Esophagus squamous epithelium (tissue), 5 donors: ENCODE measurements around the gene PCOLCE2. TPM values are rescaled to one million over a fixed set of nuclear protein-coding genes. Genes with fewer than 3 reads are reported as not detected.

Experiments used
- DNase-seq: peaks from one replicate; lab custom pipeline; 2025; lab: John Stamatoyannopoulos, UW
- H3K27ac ChIP-seq, 4 donors: fragments of 200-600 bp; sonication (generic); one replicate each; pipeline ENCODE4 v1.5.1; 2016 to 2019; ENCODE audit warnings: mild to moderate bottlenecking in 1 of 4
- H3K27me3 ChIP-seq, 4 donors: fragments of 200-600 bp; sonication (generic); 1 replicate in 3 of 4; 2 replicates in 1 of 4; pipeline versions ENCODE4 v1.5.1 to v1.6.0; 2017 to 2021; ENCODE audit warnings: antibody characterized with exemption in 1 of 4
- H3K36me3 ChIP-seq, 3 donors: fragments of 200-600 bp; sonication (generic); one replicate each; pipeline ENCODE4 v1.5.1; 2016 to 2019
- H3K4me1 ChIP-seq, 3 donors: fragments of 200-600 bp; sonication (generic); one replicate each; pipeline ENCODE4 v1.5.1; 2017 to 2019
- H3K4me3 ChIP-seq, 4 donors: fragments of 200-600 bp; sonication (generic); 1 replicate in 3 of 4; 2 replicates in 1 of 4; pipeline ENCODE4 v1.5.1; 2016 to 2019; ENCODE audit warnings: mild to moderate bottlenecking in 2 of 4, moderate library complexity in 1 of 4
- H3K9me3 ChIP-seq, 3 donors: fragments of 200-600 bp; sonication (generic); one replicate each; pipeline ENCODE4 v1.5.1; 2016 to 2019
- CTCF ChIP-seq, 6 experiments: fragments of 450-650 bp in 4 of 6; fragments of 200-600 bp in 2 of 6; sonication (generic) in 2 of 6; IDR thresholded peaks; one replicate each; pipeline ENCODE4 v1.5.1; 2016 to 2019; ENCODE audit warnings: antibody characterized with exemption in 6 of 6, mild to moderate bottlenecking in 4 of 6, moderate library complexity in 4 of 6
- POLR2A ChIP-seq, 4 donors: fragments of 450-650 bp; IDR thresholded peaks; one replicate each; pipeline ENCODE4 v1.6.1; 2017; ENCODE audit warnings: antibody characterized with exemption in 4 of 4, mild to moderate bottlenecking in 4 of 4, moderate library complexity in 3 of 4
- WGBS, 2 donors: methylation state at CpG; one replicate each; pipeline ENCODE4 v1.1.5; 2018; 5-methylcytosine and 5-hydroxymethylcytosine counted together
- intact Hi-C: fragments of 100-400 bp; cut with DNase I; formaldehyde crosslinking; loops from one replicate; pipeline ENCODE4 v1.15.0; 2022
- total RNA-seq, 4 donors: library from RNA; depleted of rRNA; stranded (reverse); fragments of >200 nt; gene quantifications; one replicate each; pipeline ENCODE4 v1.1.0, GENCODE V29; 2016
- donor health status: DM: yes; HTN: yes; CAD: no.

Gene PCOLCE2, protein sequence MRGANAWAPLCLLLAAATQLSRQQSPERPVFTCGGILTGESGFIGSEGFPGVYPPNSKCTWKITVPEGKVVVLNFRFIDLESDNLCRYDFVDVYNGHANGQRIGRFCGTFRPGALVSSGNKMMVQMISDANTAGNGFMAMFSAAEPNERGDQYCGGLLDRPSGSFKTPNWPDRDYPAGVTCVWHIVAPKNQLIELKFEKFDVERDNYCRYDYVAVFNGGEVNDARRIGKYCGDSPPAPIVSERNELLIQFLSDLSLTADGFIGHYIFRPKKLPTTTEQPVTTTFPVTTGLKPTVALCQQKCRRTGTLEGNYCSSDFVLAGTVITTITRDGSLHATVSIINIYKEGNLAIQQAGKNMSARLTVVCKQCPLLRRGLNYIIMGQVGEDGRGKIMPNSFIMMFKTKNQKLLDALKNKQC
- total RNA-seq = 10 to 100 TPM in 2 of 4 donors, 1 to 10 TPM in 1, under 1 TPM in 1; 0.38 to 19.1 (median 6.4) TPM

- Histone ChIP-seq H3K9me3 (no peaks in the 10 kb centered on the region), H3K4me3 (peak within 1 kb of the TSS; percentile 36 to 68 (median 55)), H3K36me3 (no peaks in the 10 kb centered on the region), H3K27ac (peak within 1 kb of the TSS in 3 of 4 donors; percentile 27 to 34 (median 32)), H3K4me1 (peaks cover 5 to 24% (median 10%) of the 10 kb centered on the region in 3 donors), H3K27me3 (peaks cover 0 to 55% (median 0%) of the 10 kb centered on the region in 4 donors)
- WGBS, 2 donors = 0 to 4% methylated on average over 9 to 25 of the region's 74 CpGs
- intact Hi-C loops = no loop called here
- DNase-seq = no peak
- TF ChIP-seq POLR2A (IDR thresholded peaks at IDR 0.05) (no peak), CTCF (IDR thresholded peaks at IDR 0.05) (no peak)
Measured at GRCh38 chr3:142888481-142889211, at the start of gene PCOLCE2. TSS of gene PCOLCE2 (minus strand) at chr3:142889083. CDS start at chr3:142888896, 187 bp downstream.

DNA sequence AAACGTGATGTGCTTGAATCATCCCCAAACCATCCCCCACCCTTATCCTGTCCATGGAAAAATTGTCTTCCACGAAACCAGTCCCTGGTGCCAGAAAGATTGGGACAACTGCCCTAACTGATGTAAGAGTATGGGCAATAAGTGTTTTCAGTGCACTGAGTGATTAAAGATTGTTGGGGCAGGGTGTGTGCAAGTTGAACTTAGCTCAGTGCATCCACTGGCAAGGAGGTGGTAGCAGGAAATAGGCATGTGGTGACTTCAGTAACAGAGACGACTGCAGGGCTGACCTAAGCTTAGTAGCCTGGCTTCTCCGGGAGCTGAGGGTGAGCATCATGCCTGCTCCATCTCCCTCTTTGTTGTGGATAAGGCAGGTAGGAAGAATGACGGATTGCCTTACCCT is 47.1 kb upstream of the PCOLCE2 start:
- Histone ChIP-seq H3K27me3 (peaks cover 0 to 18% (median 0%) of the 10 kb centered on the region in 4 donors), H3K4me1 (no peaks in the 10 kb centered on the region), H3K9me3 (no peaks in the 10 kb centered on the region), H3K36me3 (no peaks in the 10 kb centered on the region), H3K4me3 (no peak overlapping the region), H3K27ac (no peak overlapping the region)
- no peak for DNase-seq
- WGBS, 2 donors = 52 to 59% methylated on average over 5 of the region's 5 CpGs
- TF ChIP-seq CTCF (IDR thresholded peaks at IDR 0.05) = no peak
- intact Hi-C loops = no loop called here

- H3K4me3 ChIP-seq = no peak overlapping the region
- DNase-seq = no peak
- peaks cover 0 to 18% (median 0%) of the 10 kb centered on the region in 4 donors for H3K27me3 ChIP-seq
- no peak overlapping the region for H3K27ac ChIP-seq
- intact Hi-C loops = no loop called here
- H3K9me3 ChIP-seq = no peaks in the 10 kb centered on the region
- TF ChIP-seq CTCF (IDR thresholded peaks at IDR 0.05) (no peak), POLR2A (IDR thresholded peaks at IDR 0.05) (no peak)
- H3K36me3 ChIP-seq = no peaks in the 10 kb centered on the region
- no peaks in the 10 kb centered on the region for H3K4me1 ChIP-seq
- 77 to 100% methylated on average over 3 of the region's 3 CpGs for WGBS, 2 donors
Measured at GRCh38 chr3:142934887-142935269, 46.0 kb upstream of the PCOLCE2 start.

DNA sequence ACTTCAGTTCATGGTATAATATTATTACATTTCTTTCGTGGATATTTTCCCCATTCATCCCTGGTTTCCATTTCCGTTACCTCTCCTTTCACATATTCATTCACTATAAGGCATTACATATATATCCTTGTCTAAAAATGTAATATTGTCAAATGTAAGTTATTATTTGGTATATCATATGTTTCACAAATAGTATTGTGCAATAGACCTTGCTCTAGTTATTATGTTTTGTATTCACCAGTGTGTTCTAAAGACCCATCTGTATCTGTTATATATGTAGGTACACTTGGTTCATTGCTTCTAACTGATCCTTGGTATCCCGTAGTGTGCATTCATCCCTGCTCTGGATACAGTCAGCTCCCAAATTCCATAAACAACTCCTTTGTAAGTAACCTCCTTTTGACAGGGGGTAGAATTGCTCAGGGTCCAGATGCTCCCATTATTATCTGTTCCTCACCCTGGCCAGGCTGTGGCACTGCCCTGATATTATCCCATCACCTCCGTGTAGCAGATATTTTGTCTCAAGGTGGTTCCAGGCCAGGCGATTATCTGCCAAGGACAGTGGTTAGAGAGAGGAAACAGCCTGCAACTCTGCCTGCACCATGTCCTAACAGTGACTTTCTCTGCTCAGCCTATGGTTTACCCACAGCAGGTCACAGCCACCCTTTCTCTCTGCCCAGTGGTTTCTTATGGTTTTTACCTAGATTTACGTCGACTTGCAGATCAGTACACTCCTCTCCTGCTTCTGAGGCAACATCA is 45.4 kb upstream of the PCOLCE2 start:
- TF ChIP-seq POLR2A (IDR thresholded peaks at IDR 0.05) (no peak), CTCF (IDR thresholded peaks at IDR 0.05) (no peak)

More for the DNA sequence above, 45.4 kb upstream of the PCOLCE2 start:
- Histone ChIP-seq H3K36me3 (no peaks in the 10 kb centered on the region), H3K27ac (no peak overlapping the region), H3K9me3 (no peaks in the 10 kb centered on the region), H3K27me3 (peaks cover 0 to 18% (median 0%) of the 10 kb centered on the region in 4 donors), H3K4me3 (no peak overlapping the region), H3K4me1 (no peaks in the 10 kb centered on the region)
- intact Hi-C loops = no loop called here
- 81 to 85% methylated on average over 7 of the region's 7 CpGs for WGBS, 2 donors
- no peak for DNase-seq
